Measurements from ENCODE around the gene DNMT3A. TPM values are rescaled to one million over a fixed set of nuclear protein-coding genes. Genes with fewer than 3 reads are reported as not detected.

Gene DNMT3A
- total and polyA plus RNA-seq, 2 experiments from 2014 or later, result 47.2 to 80.4 TPM

- Histone ChIP-seq H3K27ac (ENCODE audit: low read depth) (no peak overlapping the region), H4K20me1 (replicated peaks; ENCODE audit: insufficient read depth) (no peaks in the 10 kb centered on the region), H3K4me2 (no peak overlapping the region), H3K79me2 (replicated peaks; ENCODE audit: insufficient read depth) (0 out of 2 replicates have a peak, but pooled peaks cover 4% of the 10 kb centered on the region), H3K36me3 (ENCODE audit: insufficient read depth) (no peaks in the 10 kb centered on the region), H3K4me1 (ENCODE audit: insufficient read depth) (peaks cover 6% of the 10 kb centered on the region; the same call in 1 of the 2 replicates), H3F3A (replicated peaks; ENCODE audit: low read depth) (0 out of 2 replicates have a peak, but pooled peaks cover 8% of the 10 kb centered on the region), H3K4me3 (no peak overlapping the region), H3K27me3 (ENCODE audit: insufficient read depth) (no peaks in the 10 kb centered on the region), H2AFZ (no peak overlapping the region), H3K9me2 (ENCODE audit: insufficient read depth) (no peaks in the 10 kb centered on the region)
- peaks cover 13% of the 10 kb centered on the region for H3K27me3 Mint-ChIP-seq (ENCODE audit: insufficient read depth, low read depth, poor library complexity)
- peaks cover 16% of the 10 kb centered on the region for H3K4me1 Mint-ChIP-seq
- TF ChIP-seq, protein P1, sequence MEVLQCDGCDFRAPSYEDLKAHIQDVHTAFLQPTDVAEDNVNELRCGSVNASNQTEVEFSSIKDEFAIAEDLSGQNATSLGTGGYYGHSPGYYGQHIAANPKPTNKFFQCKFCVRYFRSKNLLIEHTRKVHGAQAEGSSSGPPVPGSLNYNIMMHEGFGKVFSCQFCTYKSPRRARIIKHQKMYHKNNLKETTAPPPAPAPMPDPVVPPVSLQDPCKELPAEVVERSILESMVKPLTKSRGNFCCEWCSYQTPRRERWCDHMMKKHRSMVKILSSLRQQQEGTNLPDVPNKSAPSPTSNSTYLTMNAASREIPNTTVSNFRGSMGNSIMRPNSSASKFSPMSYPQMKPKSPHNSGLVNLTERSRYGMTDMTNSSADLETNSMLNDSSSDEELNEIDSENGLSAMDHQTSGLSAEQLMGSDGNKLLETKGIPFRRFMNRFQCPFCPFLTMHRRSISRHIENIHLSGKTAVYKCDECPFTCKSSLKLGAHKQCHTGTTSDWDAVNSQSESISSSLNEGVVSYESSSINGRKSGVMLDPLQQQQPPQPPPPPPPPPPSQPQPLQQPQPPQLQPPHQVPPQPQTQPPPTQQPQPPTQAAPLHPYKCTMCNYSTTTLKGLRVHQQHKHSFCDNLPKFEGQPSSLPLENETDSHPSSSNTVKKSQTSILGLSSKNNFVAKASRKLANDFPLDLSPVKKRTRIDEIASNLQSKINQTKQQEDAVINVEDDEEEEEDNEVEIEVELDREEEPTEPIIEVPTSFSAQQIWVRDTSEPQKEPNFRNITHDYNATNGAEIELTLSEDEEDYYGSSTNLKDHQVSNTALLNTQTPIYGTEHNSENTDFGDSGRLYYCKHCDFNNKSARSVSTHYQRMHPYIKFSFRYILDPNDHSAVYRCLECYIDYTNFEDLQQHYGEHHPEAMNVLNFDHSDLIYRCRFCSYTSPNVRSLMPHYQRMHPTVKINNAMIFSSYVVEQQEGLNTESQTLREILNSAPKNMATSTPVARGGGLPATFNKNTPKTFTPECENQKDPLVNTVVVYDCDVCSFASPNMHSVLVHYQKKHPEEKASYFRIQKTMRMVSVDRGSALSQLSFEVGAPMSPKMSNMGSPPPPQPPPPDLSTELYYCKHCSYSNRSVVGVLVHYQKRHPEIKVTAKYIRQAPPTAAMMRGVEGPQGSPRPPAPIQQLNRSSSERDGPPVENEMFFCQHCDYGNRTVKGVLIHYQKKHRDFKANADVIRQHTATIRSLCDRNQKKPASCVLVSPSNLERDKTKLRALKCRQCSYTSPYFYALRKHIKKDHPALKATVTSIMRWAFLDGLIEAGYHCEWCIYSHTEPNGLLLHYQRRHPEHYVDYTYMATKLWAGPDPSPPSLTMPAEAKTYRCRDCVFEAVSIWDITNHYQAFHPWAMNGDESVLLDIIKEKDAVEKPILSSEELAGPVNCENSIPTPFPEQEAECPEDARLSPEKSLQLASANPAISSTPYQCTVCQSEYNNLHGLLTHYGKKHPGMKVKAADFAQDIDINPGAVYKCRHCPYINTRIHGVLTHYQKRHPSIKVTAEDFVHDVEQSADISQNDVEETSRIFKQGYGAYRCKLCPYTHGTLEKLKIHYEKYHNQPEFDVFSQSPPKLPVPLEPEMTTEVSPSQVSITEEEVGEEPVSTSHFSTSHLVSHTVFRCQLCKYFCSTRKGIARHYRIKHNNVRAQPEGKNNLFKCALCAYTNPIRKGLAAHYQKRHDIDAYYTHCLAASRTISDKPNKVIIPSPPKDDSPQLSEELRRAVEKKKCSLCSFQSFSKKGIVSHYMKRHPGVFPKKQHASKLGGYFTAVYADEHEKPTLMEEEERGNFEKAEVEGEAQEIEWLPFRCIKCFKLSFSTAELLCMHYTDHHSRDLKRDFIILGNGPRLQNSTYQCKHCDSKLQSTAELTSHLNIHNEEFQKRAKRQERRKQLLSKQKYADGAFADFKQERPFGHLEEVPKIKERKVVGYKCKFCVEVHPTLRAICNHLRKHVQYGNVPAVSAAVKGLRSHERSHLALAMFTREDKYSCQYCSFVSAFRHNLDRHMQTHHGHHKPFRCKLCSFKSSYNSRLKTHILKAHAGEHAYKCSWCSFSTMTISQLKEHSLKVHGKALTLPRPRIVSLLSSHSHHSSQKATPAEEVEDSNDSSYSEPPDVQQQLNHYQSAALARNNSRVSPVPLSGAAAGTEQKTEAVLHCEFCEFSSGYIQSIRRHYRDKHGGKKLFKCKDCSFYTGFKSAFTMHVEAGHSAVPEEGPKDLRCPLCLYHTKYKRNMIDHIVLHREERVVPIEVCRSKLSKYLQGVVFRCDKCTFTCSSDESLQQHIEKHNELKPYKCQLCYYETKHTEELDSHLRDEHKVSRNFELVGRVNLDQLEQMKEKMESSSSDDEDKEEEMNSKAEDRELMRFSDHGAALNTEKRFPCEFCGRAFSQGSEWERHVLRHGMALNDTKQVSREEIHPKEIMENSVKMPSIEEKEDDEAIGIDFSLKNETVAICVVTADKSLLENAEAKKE (CRISPR knock-in tag; IDR thresholded peaks at IDR 0.05), result no peak
- TF ChIP-seq EZH2 (IDR thresholded peaks at IDR 0.05; ENCODE audit: low read depth, unreplicated experiment), result no peak
- TF ChIP-seq, protein P2, sequence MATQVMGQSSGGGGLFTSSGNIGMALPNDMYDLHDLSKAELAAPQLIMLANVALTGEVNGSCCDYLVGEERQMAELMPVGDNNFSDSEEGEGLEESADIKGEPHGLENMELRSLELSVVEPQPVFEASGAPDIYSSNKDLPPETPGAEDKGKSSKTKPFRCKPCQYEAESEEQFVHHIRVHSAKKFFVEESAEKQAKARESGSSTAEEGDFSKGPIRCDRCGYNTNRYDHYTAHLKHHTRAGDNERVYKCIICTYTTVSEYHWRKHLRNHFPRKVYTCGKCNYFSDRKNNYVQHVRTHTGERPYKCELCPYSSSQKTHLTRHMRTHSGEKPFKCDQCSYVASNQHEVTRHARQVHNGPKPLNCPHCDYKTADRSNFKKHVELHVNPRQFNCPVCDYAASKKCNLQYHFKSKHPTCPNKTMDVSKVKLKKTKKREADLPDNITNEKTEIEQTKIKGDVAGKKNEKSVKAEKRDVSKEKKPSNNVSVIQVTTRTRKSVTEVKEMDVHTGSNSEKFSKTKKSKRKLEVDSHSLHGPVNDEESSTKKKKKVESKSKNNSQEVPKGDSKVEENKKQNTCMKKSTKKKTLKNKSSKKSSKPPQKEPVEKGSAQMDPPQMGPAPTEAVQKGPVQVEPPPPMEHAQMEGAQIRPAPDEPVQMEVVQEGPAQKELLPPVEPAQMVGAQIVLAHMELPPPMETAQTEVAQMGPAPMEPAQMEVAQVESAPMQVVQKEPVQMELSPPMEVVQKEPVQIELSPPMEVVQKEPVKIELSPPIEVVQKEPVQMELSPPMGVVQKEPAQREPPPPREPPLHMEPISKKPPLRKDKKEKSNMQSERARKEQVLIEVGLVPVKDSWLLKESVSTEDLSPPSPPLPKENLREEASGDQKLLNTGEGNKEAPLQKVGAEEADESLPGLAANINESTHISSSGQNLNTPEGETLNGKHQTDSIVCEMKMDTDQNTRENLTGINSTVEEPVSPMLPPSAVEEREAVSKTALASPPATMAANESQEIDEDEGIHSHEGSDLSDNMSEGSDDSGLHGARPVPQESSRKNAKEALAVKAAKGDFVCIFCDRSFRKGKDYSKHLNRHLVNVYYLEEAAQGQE (IDR thresholded peaks at IDR 0.05; ENCODE audit: unreplicated experiment), result no peak
- DNase-seq (ENCODE audit: low spot score), result no peak
- peaks cover 13% of the 10 kb centered on the region; the same call in 2 of the 3 replicates for H3K9me3 Mint-ChIP-seq
- H3K27ac Mint-ChIP-seq, result no peak overlapping the region
- H3K36me3 Mint-ChIP-seq (ENCODE audit: low read depth), result peaks cover 11% of the 10 kb centered on the region
- ATAC-seq, result no peak
- H3K4me3 Mint-ChIP-seq, result no peak overlapping the region
Measured at GRCh38 chr2:25326326-25327013, 15.3 kb downstream of the DNMT3A start.

All from GM23338 (cell line).